Ishikawa (cell line): ENCODE data around the gene TEX35.

Source experiments
- RAD21 ChIP-seq: IDR thresholded peaks from 2 replicates; pipeline ENCODE4 v1.6.1; 2012; ENCODE audit warnings: low read depth
- REST ChIP-seq: IDR thresholded peaks from 2 replicates; pipeline ENCODE4 v1.6.1; 2012; ENCODE audit warnings: low read depth, mild to moderate bottlenecking
- USF1 ChIP-seq: IDR thresholded peaks from 2 replicates; pipeline ENCODE4 v1.6.1; 2012
- YY1 ChIP-seq: IDR thresholded peaks from 2 replicates; pipeline ENCODE4 v1.6.1; 2012; ENCODE audit warnings: low read depth

- no peak for TF ChIP-seq REST
- TF ChIP-seq RAD21, result no peak
- no peak for TF ChIP-seq USF1
- no peak for TF ChIP-seq YY1
These were observed 48.8 kb upstream of the TEX35 start for GRCh38 chr1:178464141-178464540.
